ENCODE data around the gene UTP14A. TPM values are rescaled to one million over a fixed set of nuclear protein-coding genes. Genes with fewer than 3 reads are reported as not detected.

The UTP14A gene
- total and polyA plus RNA-seq, 2 experiments from 2014 or later = 14.6 to 18.5 TPM

- DNase-seq (ENCODE audit: low spot score) (peak; percentile 75), ATAC-seq (peak; percentile 78)
- Mint-ChIP-seq H3K4me1 (no peaks in the 10 kb centered on the region), H3K27ac (no peak overlapping the region), H3K9me3 (no peaks in the 10 kb centered on the region), H3K4me3 (no peak overlapping the region), H3K27me3 (ENCODE audit: insufficient read depth, low read depth, poor library complexity) (no peaks in the 10 kb centered on the region), H3K36me3 (ENCODE audit: low read depth) (peaks cover 67% of the 10 kb centered on the region)
- Histone ChIP-seq H3K27me3 (ENCODE audit: insufficient read depth) (no peaks in the 10 kb centered on the region), H3K36me3 (ENCODE audit: insufficient read depth) (0 out of 2 replicates have a peak, but pooled peaks cover 5% of the 10 kb centered on the region), H3K9me2 (ENCODE audit: insufficient read depth) (no peaks in the 10 kb centered on the region), H4K20me1 (replicated peaks; ENCODE audit: insufficient read depth) (no peaks in the 10 kb centered on the region), H3F3A (replicated peaks; ENCODE audit: low read depth) (no peaks in the 10 kb centered on the region), H3K4me1 (ENCODE audit: insufficient read depth) (no peaks in the 10 kb centered on the region), H3K4me3 (no peak overlapping the region), H2AFZ (no peak overlapping the region), H3K27ac (ENCODE audit: low read depth) (no peak overlapping the region), H3K79me2 (replicated peaks; ENCODE audit: insufficient read depth) (no peaks in the 10 kb centered on the region), H3K4me2 (no peak overlapping the region)
- peak; percentile 73 to 74 for TF ChIP-seq CTCF (conservative IDR thresholded peaks at IDR 0.05; ENCODE audit: low read depth in 2 of 2)
- no peak for TF ChIP-seq JUNB (IDR thresholded peaks at IDR 0.05; ENCODE audit: unreplicated experiment)
Observed at GRCh38 chrX:129925305-129926092, 19.5 kb downstream of the UTP14A start.

GRCh38 chrX:129930941-129931410 lies 25.0 kb downstream of the UTP14A start:
- Mint-ChIP-seq H3K36me3 (ENCODE audit: low read depth) (peaks cover 28% of the 10 kb centered on the region), H3K27ac (peak overlapping the region; percentile 96), H3K4me1 (peaks cover 14% of the 10 kb centered on the region; the same call in 2 of the 3 replicates), H3K9me3 (no peaks in the 10 kb centered on the region), H3K27me3 (ENCODE audit: insufficient read depth, low read depth, poor library complexity) (peaks cover 35% of the 10 kb centered on the region), H3K4me3 (peak overlapping the region; percentile 93)
- H2AFZ ChIP-seq = peak overlapping the region; percentile 91; the same call in 1 of the 2 replicates
- no peaks in the 10 kb centered on the region for H3F3A ChIP-seq (replicated peaks; ENCODE audit: low read depth)
- H3K4me3 ChIP-seq = peak overlapping the region; percentile 70
- H3K79me2 ChIP-seq (replicated peaks; ENCODE audit: insufficient read depth) = no peaks in the 10 kb centered on the region
- peak overlapping the region; percentile 73 for H3K4me2 ChIP-seq
- H3K9me2 ChIP-seq (ENCODE audit: insufficient read depth) = no peaks in the 10 kb centered on the region
- ATAC-seq = peak; percentile 22
- H3K36me3 ChIP-seq (ENCODE audit: insufficient read depth) = 0 out of 2 replicates have a peak, but pooled peaks cover 5% of the 10 kb centered on the region
- no peak for DNase-seq (ENCODE audit: low spot score)
- H3K4me1 ChIP-seq (ENCODE audit: insufficient read depth) = no peaks in the 10 kb centered on the region; the same call in 1 of the 2 replicates
- H4K20me1 ChIP-seq (replicated peaks; ENCODE audit: insufficient read depth) = no peaks in the 10 kb centered on the region
- peaks cover 33% of the 10 kb centered on the region for H3K27me3 ChIP-seq (ENCODE audit: insufficient read depth)
- 0 out of 2 replicates have a peak overlapping the region, but pooled peaks have one; percentile 69 for H3K27ac ChIP-seq (ENCODE audit: low read depth)
- no peak for TF ChIP-seq ETS1 (IDR thresholded peaks at IDR 0.05)
- TF ChIP-seq NANOG (IDR thresholded peaks at IDR 0.05; ENCODE audit: borderline replicate concordance) = no peak
- no peak for TF ChIP-seq ZNF114 (CRISPR knock-in tag; IDR thresholded peaks at IDR 0.05)
- no peak for TF ChIP-seq ZNF462 (CRISPR knock-in tag; IDR thresholded peaks at IDR 0.05)
- no peak for TF ChIP-seq JUNB (IDR thresholded peaks at IDR 0.05; ENCODE audit: unreplicated experiment)
- no peak for TF ChIP-seq CTCF (conservative IDR thresholded peaks at IDR 0.05; ENCODE audit: low read depth in 2 of 2)
- TF ChIP-seq STAT1 (IDR thresholded peaks at IDR 0.05; ENCODE audit: unreplicated experiment) = no peak
- TF ChIP-seq ZNF331 (CRISPR knock-in tag; IDR thresholded peaks at IDR 0.05; ENCODE audit: low read depth) = no peak
